ENCODE results near the gene UBE2H.

Gene UBE2H

DNA sequence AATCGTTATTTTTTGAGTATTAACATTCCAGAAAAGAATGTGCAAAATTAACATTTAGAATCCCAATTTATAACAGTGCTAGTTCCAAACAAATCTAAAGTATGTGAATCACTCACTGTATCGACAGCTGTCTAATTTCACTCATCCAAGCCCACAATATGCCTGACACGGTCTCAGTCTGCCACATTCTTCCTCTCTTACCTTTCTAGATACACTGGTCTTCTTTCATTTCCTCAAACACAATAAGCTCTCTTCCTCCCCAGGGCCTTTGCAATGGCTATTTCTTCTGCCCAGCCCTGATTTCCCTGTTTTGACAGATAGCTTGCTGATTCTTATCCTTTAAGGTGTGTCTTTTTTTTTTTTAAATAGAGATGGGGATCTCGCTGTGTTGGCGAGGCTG is 48.8 kb downstream of the UBE2H start:
- H3K4me3 ChIP-seq (ENCODE audit: low read length) = no peak overlapping the region
- H3K9ac ChIP-seq (ENCODE audit: low read length) = no peak overlapping the region
- H3K27me3 ChIP-seq (ENCODE audit: low read depth, low read length) = no peaks in the 10 kb centered on the region
- H3K4me1 ChIP-seq (ENCODE audit: low read length) = peaks cover 15% of the 10 kb centered on the region
- H3K27ac ChIP-seq (ENCODE audit: low read length) = no peak overlapping the region
- H3K79me2 ChIP-seq (ENCODE audit: low read length) = 0 out of 2 replicates have a peak, but pooled peaks cover 4% of the 10 kb centered on the region
- H3K36me3 ChIP-seq (replicated peaks; ENCODE audit: low read depth, low read length) = peaks cover 10% of the 10 kb centered on the region
- peaks cover 66% of the 10 kb centered on the region for H4K20me1 ChIP-seq (ENCODE audit: insufficient read depth, low read length)
- no peaks in the 10 kb centered on the region for H3K9me3 ChIP-seq (ENCODE audit: insufficient read depth, low read length)
- peak overlapping the region; percentile 40 for H3K4me2 ChIP-seq (ENCODE audit: low read length)
- TF ChIP-seq EZH2phosphoT487 (IDR thresholded peaks at IDR 0.05; ENCODE audit: low read depth) = no peak
- TF ChIP-seq, protein P1, sequence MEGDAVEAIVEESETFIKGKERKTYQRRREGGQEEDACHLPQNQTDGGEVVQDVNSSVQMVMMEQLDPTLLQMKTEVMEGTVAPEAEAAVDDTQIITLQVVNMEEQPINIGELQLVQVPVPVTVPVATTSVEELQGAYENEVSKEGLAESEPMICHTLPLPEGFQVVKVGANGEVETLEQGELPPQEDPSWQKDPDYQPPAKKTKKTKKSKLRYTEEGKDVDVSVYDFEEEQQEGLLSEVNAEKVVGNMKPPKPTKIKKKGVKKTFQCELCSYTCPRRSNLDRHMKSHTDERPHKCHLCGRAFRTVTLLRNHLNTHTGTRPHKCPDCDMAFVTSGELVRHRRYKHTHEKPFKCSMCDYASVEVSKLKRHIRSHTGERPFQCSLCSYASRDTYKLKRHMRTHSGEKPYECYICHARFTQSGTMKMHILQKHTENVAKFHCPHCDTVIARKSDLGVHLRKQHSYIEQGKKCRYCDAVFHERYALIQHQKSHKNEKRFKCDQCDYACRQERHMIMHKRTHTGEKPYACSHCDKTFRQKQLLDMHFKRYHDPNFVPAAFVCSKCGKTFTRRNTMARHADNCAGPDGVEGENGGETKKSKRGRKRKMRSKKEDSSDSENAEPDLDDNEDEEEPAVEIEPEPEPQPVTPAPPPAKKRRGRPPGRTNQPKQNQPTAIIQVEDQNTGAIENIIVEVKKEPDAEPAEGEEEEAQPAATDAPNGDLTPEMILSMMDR (IDR thresholded peaks at IDR 0.05; ENCODE audit: low read depth, low read length) = no peak
- H2AFZ ChIP-seq (ENCODE audit: low read depth, low read length) = no peak overlapping the region

DNA sequence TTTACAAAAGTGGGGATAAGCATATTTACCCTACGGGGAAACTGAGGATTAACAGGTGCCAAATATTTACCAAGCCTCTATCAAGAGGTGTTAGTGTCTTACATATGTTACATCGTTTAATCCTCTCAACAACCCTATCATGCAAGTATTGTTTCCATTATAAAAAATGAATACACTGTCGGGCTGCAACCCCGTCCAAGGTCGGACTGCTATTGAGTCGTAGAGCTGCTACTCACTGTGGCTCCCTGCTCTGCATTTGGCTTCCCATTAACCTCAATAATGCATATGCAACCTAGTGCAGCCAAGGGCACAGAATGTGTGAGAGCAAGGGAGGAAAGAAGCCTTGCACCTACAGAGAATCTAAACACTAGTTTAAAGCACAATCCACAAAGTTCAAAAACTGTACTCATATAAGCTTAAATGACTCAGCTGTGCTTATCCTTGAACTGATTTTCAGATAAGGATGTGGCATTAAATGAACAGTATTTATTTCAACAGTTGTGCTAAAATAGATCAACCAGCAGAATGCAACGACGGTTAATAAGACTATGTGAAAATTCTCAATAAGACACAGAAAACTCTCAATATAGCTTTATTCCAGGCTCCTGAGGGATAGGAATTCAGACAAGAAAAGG is 49.9 kb downstream of the UBE2H start:
- Histone ChIP-seq H4K20me1 (ENCODE audit: insufficient read depth, low read length) (peaks cover 66% of the 10 kb centered on the region), H3K9ac (ENCODE audit: low read length) (no peak overlapping the region), H2AFZ (ENCODE audit: low read depth, low read length) (no peak overlapping the region), H3K27me3 (ENCODE audit: low read depth, low read length) (no peaks in the 10 kb centered on the region), H3K4me2 (ENCODE audit: low read length) (no peak overlapping the region), H3K27ac (ENCODE audit: low read length) (no peak overlapping the region), H3K9me3 (ENCODE audit: insufficient read depth, low read length) (no peaks in the 10 kb centered on the region), H3K36me3 (replicated peaks; ENCODE audit: low read depth, low read length) (peaks cover 10% of the 10 kb centered on the region), H3K79me2 (ENCODE audit: low read length) (0 out of 2 replicates have a peak, but pooled peaks cover 4% of the 10 kb centered on the region), H3K4me1 (ENCODE audit: low read length) (peaks cover 15% of the 10 kb centered on the region), H3K4me3 (ENCODE audit: low read length) (no peak overlapping the region)
- TF ChIP-seq, protein P1 (IDR thresholded peaks at IDR 0.05; ENCODE audit: low read depth, low read length) = no peak
- TF ChIP-seq EZH2phosphoT487 (IDR thresholded peaks at IDR 0.05; ENCODE audit: low read depth) = no peak

DNA sequence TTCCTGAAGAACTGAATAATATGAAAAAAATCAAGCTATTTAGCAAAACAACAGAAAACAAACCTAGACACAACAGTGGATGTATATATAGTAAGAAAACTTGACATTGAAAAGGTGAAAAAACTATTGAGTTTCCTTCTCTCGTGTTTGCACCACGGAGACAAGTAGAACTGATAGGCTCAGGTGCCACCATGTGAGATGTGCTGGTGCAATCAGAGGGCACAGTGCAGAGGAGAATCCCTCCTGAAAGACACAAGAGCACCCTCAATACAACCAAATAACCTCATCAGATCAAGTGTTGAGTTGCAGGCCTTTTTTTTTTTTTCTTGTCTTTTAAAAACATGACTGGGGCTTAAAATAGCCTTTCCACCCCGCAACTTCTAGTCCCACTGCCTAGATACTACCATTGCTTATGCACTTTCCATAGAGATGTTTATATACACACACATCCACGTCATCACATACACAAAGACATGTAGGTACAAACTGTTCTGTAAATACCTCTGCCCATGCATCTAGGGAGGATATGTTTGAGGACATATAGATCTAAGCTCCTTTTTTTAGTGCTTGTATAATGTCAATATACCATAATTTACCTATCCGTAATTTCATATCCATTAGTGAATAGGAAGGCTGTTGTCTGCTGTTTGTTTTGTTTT is 54.1 kb downstream of the UBE2H start:
- no peaks in the 10 kb centered on the region for H3K27me3 ChIP-seq (ENCODE audit: low read depth, low read length)
- H3K4me3 ChIP-seq (ENCODE audit: low read length) = no peak overlapping the region
- H3K4me1 ChIP-seq (ENCODE audit: low read length) = peaks cover 5% of the 10 kb centered on the region
- H3K79me2 ChIP-seq (ENCODE audit: low read length) = peaks cover 4% of the 10 kb centered on the region; the same call in 1 of the 2 replicates
- H4K20me1 ChIP-seq (ENCODE audit: insufficient read depth, low read length) = peaks cover 43% of the 10 kb centered on the region
- H3K27ac ChIP-seq (ENCODE audit: low read length) = no peak overlapping the region
- peaks cover 8% of the 10 kb centered on the region for H3K36me3 ChIP-seq (replicated peaks; ENCODE audit: low read depth, low read length)
- no peak overlapping the region for H3K9ac ChIP-seq (ENCODE audit: low read length)
- H2AFZ ChIP-seq (ENCODE audit: low read depth, low read length) = no peak overlapping the region
- H3K4me2 ChIP-seq (ENCODE audit: low read length) = no peak overlapping the region
- no peaks in the 10 kb centered on the region for H3K9me3 ChIP-seq (ENCODE audit: insufficient read depth, low read length)
- TF ChIP-seq, protein P1 (IDR thresholded peaks at IDR 0.05; ENCODE audit: low read depth, low read length) = no peak
- no peak for TF ChIP-seq EZH2phosphoT487 (IDR thresholded peaks at IDR 0.05; ENCODE audit: low read depth)

DNA sequence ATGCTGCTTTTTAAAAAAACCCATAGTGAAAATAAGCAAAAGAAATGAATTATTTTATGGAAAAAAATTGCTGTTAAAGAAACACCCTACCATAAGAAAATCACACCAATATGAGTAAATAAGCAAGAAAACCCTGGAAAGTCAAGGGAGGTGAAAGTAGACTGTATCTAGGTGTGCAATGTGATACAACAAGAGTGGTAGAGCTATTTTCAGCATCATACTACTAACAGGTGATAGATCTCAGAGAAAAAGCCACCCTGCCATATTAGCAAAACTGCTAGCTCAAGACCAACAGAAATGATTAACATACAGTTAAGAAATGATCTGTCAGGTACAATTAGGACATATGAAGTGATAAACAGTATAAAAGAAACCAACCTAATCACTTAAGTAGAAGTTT is 54.8 kb downstream of the UBE2H start:
- Histone ChIP-seq H3K27me3 (ENCODE audit: low read depth, low read length) (no peaks in the 10 kb centered on the region), H3K79me2 (ENCODE audit: low read length) (no peaks in the 10 kb centered on the region; the same call in 1 of the 2 replicates), H3K4me3 (ENCODE audit: low read length) (no peak overlapping the region), H4K20me1 (ENCODE audit: insufficient read depth, low read length) (peaks cover 39% of the 10 kb centered on the region), H3K4me1 (ENCODE audit: low read length) (no peaks in the 10 kb centered on the region), H3K9ac (ENCODE audit: low read length) (no peak overlapping the region), H3K27ac (ENCODE audit: low read length) (no peak overlapping the region), H3K4me2 (ENCODE audit: low read length) (no peak overlapping the region), H3K9me3 (ENCODE audit: insufficient read depth, low read length) (no peaks in the 10 kb centered on the region), H2AFZ (ENCODE audit: low read depth, low read length) (no peak overlapping the region), H3K36me3 (replicated peaks; ENCODE audit: low read depth, low read length) (peaks cover 6% of the 10 kb centered on the region)
- no peak for TF ChIP-seq EZH2phosphoT487 (IDR thresholded peaks at IDR 0.05; ENCODE audit: low read depth)
- TF ChIP-seq, protein P1 (IDR thresholded peaks at IDR 0.05; ENCODE audit: low read depth, low read length) = no peak
